CD1c-positive myeloid dendritic cell (primary cell): ENCODE results near the gene ZNF83.
"Not testable (repeated sequence)": the region's sequence is repeated elsewhere in the genome, so short reads cannot be mapped to it uniquely, and the experiment has no call there.

Source experiments
- DNase-seq: peaks from one replicate; pipeline ENCODE4 v3.0.0-alpha.2; 2016; ENCODE audit errors: extremely low spot score

The ZNF83 gene

DNA sequence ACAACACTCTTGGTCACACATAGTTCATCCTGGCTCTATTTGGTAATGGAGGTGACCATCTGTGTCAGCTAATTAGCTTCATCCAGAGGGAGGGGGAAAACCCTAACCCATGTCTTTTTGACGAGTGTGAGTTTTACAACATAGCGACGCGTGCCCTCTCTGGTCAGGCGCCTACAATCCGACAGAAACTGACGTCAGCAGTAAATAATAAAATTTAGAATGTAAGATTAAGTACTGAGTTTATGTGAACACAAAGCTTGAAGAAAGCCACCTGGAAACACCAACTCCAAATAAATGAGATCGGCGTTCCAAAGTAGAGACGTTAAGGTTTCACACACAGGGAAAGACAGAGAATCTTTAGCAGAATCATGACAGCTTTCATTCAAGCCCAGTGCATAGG, 1.8 kb upstream of the ZNF83 start:
- DNase-seq = no peak

DNA sequence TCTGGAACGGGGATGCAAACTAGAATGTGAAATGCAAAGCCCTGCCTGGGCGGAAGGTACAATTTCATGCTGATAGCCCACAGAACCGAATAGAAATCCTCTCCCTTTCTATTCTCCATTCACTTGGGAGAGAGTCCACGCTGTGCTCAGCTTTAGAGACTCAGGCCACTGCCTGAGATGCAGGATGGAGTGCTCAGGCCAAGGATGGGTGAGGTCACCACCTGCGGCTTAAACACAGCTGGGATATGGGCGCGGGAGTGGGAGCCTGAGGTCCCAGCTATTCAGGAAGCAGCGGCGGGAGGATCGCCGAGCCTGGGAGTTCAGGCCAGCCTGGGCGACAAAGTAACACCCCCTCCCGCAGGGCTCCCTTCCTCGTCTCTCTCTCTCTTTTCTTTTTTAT, 446 bp upstream of the ZNF83 start:
- DNase-seq = peak; percentile 2

- no peak for DNase-seq
Measured at GRCh38 chr19:52635786-52636570, 2.2 kb downstream of the ZNF83 start.

- not testable (repeated sequence) for DNase-seq
Measured at GRCh38 chr19:52627441-52627840, 10.7 kb downstream of the ZNF83 start.

DNA sequence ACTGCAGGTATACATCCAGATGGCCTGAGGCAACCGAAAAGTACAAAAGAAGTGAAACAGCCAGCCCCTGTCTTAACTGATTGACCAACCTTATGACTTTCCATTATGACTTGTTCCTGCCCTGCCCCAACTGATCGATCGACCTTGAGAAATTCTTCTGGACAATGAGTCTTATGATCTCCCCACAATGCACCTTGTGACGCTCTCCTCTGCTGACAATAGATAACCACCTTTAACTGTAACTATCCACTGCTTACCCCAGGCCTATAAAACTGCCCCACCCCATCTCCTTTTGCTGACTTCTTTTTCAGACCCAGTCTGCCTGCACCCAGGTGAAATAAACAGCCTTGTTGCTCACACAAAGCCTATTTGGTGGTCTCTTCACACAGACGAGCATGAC, 11.2 kb downstream of the ZNF83 start:
- no peak for DNase-seq

GRCh38 chr19:52622261-52622660, 15.9 kb downstream of the ZNF83 start:
- no peak for DNase-seq

GRCh38 chr19:52621376-52621775, 16.8 kb downstream of the ZNF83 start:
- no peak for DNase-seq

DNA sequence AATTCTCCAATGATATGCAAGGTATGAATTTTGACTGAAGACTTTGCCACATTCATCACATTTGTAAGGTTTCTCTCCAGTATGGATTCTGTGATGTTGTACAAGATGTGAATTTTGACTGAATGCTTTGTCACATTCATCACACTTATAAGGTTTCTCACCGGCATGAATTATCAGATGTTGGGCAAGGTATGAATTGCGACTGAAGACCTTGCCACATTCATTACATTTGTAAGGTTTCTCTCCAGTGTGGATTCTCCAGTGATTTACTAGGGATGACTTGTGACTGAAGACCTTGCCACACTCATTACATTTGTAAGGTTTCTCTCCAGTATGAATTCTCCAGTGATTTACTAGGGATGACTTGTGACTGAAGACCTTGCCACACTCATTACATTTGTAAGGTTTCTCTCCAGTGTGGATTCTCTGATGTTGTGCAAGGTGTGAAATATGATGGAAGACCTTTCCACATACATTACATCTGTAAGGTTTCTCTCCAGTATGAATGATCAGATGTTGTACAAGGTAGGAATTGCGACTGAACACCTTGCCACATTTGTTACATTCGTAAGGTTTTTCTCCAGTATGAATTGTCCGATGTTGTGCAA, 24.8 kb downstream of the ZNF83 start:
- DNase-seq = no peak

DNA sequence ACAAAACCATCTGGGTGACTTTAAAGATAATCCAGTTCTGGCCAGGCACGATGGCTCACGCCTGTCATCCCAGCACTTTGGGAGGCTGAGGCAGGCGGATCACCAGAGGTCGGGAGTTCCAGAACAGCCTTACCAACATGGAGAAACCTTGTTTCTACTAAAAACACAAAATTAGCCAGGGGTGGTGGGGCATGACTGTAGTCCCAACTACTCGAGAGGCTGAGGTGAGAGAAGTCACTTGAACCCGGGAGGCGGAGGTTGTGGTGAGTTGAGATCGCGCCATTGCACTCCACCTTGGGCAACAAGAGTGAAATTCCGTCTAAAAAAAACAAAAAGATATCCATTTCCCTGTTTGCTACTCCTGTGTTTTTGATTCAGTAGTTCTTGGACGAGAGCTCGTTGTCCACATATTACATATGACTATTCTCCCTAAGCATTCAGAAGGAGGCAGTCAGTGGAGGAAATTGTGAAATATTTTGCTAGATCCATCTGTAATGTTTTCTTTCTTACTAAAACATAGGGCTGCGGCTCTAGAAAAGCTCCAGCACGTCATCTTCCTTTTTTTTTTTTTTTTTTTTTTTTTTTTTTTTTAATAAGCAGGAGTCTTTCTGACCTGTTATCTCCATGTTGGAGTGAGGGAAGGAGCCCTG, 34.5 kb downstream of the ZNF83 start:
- no peak for DNase-seq

DNA sequence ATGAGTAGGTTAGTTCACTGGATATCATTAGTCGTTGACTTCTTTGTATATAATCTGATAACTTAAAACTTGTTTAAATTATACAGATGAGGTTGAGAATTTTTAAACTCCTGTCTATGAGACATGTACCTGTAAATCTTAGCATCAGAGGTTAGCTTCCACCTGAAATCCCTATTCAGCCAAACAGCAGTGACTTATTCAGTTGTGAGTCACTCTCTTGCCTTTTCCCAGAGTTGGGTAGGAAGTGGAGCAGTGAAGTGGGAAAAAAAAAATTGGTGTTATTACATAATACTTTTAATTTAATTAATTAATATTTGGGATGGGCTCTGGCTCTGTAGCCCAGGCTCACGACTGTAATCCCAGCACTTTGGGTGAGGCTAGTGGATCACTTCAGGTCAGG, 35.2 kb downstream of the ZNF83 start:
- no peak for DNase-seq

DNA sequence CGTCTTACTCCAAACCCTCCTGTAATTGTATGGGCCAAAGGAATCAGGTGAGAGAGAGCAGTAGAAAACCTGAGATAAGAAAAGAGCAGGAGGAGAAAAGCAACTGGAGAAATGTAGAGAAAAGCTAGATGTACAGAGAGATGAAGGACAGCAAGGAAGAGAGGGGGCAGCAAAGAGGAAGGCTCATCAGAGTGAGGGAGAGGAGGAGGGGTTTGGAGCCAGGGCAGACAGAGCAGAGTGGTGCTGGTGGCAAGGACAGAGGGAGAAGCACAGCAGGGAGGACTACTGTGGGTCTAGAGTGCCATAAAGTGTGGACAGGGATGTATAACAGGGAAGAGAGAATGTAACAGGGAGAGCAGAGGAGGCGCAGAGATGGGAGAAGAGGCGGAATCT, 36.2 kb downstream of the ZNF83 start:
- not testable (repeated sequence) for DNase-seq

DNA sequence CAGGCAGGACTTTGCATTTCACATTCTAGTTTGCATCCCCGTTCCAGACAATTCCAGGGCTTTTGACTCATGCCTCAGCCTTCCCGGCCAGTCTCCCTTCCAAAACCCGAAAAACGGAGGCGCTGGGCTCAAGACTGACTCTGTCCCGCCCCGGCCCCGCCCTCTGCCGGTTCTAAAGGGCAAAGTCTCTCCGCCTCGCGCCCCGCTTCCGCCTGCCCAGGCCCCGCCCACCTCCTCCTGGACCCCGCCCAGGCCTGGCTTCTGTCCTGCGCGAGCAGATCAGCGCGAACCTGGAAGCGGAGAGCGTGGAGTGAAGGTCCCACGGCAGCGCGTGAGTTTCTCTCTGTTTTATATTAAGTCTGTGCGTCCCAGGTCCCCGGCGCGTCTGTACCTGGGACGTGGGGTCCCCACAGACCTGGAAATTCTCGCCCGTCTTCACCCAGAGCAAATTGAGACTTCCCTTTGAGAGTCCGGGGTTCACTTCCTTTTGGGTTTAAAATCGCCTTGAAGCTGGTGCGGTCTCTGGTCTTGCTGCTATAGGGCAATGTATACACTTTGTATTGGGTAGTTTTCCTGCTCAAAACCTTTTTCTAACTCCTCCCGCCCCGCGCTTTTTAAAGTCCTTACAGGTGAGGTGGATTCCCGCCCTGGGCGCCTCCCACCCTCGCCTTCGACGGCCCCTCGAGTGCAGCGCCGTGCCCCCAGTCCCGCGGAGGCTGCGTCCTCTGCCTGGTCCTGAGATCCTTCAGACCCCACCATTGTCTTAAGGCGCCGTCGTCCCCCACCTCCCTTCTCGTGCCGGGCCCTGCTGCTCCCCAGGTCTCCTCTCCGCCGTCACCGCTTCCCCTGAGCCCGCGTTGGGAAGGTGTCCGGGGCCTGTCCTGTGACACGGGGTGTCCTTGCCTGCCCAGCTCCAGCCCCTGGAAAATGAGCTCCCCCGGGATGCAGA, 36.9 kb downstream of the ZNF83 start:
- peak; percentile 93 for DNase-seq

GRCh38 chr19:52600639-52601024, 37.5 kb downstream of the ZNF83 start:
- no peak for DNase-seq

GRCh38 chr19:52599241-52599640, 38.9 kb downstream of the ZNF83 start:
- no peak for DNase-seq

DNA sequence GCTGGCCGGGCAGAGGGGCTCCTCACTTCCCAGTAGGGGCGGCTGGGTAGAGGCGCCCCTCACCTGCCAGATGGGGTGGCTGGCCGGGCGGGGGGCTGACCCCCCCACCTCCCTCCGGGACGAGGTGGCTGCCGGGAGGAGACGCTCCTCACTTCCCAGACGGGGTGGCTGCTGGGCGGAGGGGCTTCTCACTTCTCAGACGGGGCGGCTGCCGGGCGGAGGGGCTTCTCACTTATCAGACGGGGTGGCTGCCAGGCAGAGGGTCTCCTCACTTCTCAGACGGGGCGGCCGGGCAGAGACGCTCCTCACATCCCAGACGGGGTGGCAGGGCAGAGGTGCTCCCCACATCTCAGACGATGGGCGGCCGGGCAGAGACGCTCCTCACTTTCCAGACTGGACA, 44.7 kb downstream of the ZNF83 start:
- not testable (repeated sequence) for DNase-seq

GRCh38 chr19:52592301-52592700, 45.9 kb downstream of the ZNF83 start:
- no peak for DNase-seq

- DNase-seq = no peak
Measured at GRCh38 chr19:52590728-52591127, 47.4 kb downstream of the ZNF83 start.

DNA sequence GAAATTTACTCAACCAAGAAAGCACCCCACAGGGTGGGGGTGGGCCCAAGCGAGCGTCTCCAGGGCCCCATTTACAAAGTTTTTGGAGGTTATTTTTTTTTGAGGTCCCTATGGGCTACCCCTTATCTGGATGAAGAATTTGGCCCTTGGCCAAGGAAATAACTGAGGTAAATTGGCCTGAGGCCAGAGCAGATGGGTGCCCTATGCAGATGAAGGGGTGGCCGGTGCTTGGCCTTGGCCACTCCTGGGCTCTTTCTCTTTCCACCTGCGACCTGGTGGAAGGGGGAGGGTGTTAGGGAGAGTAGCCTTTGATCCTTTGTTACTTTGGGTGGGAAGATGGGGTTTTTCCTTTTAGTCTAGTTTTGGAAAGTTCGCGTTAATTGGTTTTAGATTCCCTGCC, 52.6 kb downstream of the ZNF83 start:
- DNase-seq = no peak

DNA sequence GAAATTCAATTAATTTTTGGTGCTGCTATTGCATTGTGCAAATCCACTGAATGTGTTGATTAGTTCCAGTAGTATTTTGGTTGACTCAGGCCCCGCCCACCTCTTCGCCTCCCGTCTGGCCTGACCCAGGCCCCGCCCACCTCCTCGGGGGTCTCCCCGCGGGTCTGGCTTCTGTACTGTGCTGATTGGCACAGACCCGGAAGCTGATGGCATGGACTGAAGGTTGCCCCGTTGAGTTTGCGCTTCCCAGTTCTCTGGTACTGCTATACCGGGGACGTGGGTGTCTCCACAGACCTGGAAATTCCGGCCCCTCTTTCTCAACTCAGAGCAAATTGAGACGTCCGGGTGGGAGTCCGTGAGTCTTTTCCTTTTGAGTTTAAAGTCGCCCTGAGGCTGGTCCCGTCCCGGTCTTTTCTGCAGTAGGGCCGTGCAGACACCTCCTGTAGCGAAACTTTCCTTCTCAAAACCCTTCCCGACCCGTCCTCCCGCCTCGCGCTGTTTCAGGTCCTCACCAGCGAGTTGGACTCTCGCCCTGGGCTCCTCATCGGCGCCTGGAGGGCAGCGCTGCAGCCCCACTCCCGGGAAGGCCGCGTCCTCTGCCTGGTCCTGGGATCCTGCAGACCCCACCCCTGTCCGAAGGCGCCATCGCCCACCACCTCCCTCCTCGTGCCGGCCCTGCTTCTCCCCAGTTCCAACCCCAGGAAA, 53.3 kb downstream of the ZNF83 start:
- no peak for DNase-seq

DNA sequence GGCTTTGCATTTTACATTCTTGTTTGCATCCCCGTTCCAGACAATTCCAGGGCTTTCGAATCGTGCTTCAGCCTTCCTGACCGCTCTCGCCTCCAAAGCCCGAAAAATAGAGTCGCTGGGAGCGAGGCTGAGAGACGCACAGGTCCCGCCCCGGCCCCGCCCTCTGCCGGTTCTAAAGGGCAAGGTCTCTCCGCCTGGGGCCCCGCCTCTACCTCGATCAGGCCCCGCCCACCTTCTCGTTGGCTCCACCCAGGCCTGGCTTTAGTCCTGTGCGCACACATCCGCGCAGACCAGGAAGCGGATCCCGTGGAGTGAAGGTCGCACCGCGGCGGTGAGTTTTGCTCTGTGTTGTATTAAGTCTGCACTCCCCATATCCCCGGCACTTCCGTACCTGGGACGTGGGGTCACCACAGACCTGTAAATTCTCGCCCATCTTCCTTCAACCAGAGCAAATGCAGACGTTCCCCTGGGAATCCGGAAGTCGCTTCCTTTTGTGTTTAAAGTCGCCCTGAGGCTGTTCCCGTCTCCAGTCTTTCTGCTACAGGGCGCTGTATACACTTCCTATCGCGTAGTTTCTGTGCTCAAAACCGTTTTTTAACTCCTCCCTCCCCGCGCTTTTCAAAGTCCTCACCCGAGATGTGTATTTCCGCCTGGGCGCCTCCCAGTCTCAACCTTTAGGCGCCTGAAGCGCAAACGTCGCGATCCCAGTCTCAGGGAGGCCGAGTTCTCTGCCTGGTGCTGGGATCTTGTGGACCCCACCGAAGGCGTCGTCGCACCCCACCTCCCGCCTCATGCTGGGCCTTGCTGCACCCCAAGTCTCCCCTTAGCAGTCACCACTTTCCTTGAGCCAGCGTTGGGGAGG, 67.9 kb downstream of the ZNF83 start, which contains the start of gene ZNF701:
Gene ZNF701, plus strand, starts transcription at position 288 of the 862 bp plus-strand sequence. CDS start 3,861 bp downstream, outside the sequence.
- peak; percentile 96 for DNase-seq
